BJ (cell line): ENCODE measurements around the gene TMEM53. TPM values are rescaled to one million over a fixed set of nuclear protein-coding genes. Genes with fewer than 3 reads are reported as not detected.

Source experiments
- CTCF ChIA-PET: fragments of 350-600 bp; formaldehyde crosslinking; extraction: SDS; loops from one replicate; lab custom pipeline; 2021; ENCODE audit warnings: antibody characterized with exemption, inconsistent platforms; lab: Yijun Ruan, JAX
- POLR2A ChIA-PET: fragments of 300-600 bp; sonication (Branson Sonifier 250); formaldehyde crosslinking; extraction: SDS; loops from one replicate; lab custom pipeline; 2021; ENCODE audit warnings: antibody characterized with exemption; lab: Charles Lee
- DNase-seq: peaks from one replicate; pipeline ENCODE4 v3.0.0-alpha.2; 2011; ENCODE audit warnings: low read depth
- H3K27me3 ChIP-seq: 2 replicates; pipeline ENCODE4 v1.6.0; 2011; ENCODE audit warnings: low read length; ENCODE audit not compliant: control insufficient read depth, insufficient read depth
- H3K36me3 ChIP-seq: 2 replicates; pipeline ENCODE4 v1.5.1; 2011; ENCODE audit warnings: low read length; ENCODE audit not compliant: control insufficient read depth, insufficient read depth
- H3K4me3 ChIP-seq: 2 replicates; pipeline ENCODE4 v1.5.1; 2011; ENCODE audit warnings: low read depth, mild to moderate bottlenecking, control low read depth, low read length
- CTCF ChIP-seq: IDR thresholded peaks from 2 replicates; pipeline ENCODE4 v1.5.1; 2011; ENCODE audit warnings: low read depth, mild to moderate bottlenecking, control low read depth, inconsistent platforms, low read length, moderate library complexity; ENCODE audit not compliant: insufficient read depth
- polyA plus RNA-seq: library from polyadenylated mRNA; depleted of rRNA; stranded (reverse); fragments of >200 nt; gene quantifications from 2 replicates; pipeline ENCODE4 v1.2.3, GENCODE V29; 2011

TMEM53 gene
- polyA plus RNA-seq, 1 experiment, result 12.1 TPM

- POLR2A ChIA-PET, result no interaction called here
- DNase-seq, result no peak
- no peak for TF ChIP-seq CTCF
- Histone ChIP-seq H3K27me3 (no peaks in the 10 kb centered on the region), H3K36me3 (no peaks in the 10 kb centered on the region; the same call in 1 of the 2 replicates), H3K4me3 (no peak overlapping the region)
- CTCF ChIA-PET, result interaction anchor here (0.8 to 2.7 kb wide), 5 partner anchors 12 to 281 kb away, joined by 3 to 21 read pairs (median 4); partner anchors contain the start of gene TMEM53
Measured at GRCh38 chr1:44659566-44659965, 14.7 kb downstream of the TMEM53 start.

GRCh38 chr1:44655609-44656008 is 18.7 kb downstream of the TMEM53 start:
- POLR2A ChIA-PET, result no interaction called here

GRCh38 chr1:44654621-44655187 is 19.6 kb downstream of the TMEM53 start:
- DNase-seq, result no peak
- Histone ChIP-seq H3K27me3 (no peaks in the 10 kb centered on the region), H3K36me3 (peaks cover 6% of the 10 kb centered on the region), H3K4me3 (no peak overlapping the region)
- ChIA-PET CTCF (interaction anchor here (0.9 to 3.8 kb wide), 8 partner anchors 10 to 55 kb away, joined by 3 to 38 read pairs (median 8); partner anchors contain the start of genes ARMH1 and TMEM53), POLR2A (no interaction called here)
- no peak for TF ChIP-seq CTCF

More at GRCh38 chr1:44655609-44656008, 18.7 kb downstream of the TMEM53 start:
- CTCF ChIA-PET, result interaction anchor here (0.6 to 3.8 kb wide), 12 partner anchors 8 to 284 kb away, joined by 3 to 38 read pairs (median 4); partner anchors contain the start of genes ARMH1 and TMEM53
- H3K27me3 ChIP-seq, result no peaks in the 10 kb centered on the region
- peak; percentile 90 for TF ChIP-seq CTCF
- H3K36me3 ChIP-seq, result peaks cover under 1% of the 10 kb centered on the region
- DNase-seq, result no peak
- no peak overlapping the region for H3K4me3 ChIP-seq

GRCh38 chr1:44653107-44653964 is 20.9 kb downstream of the TMEM53 start:
- Histone ChIP-seq H3K4me3 (no peak overlapping the region), H3K27me3 (no peaks in the 10 kb centered on the region), H3K36me3 (peaks cover 8% of the 10 kb centered on the region)
- CTCF ChIA-PET, result interaction anchor here (1.0 to 9.0 kb wide), 27 partner anchors 10 to 648 kb away, joined by 3 to 424 read pairs (median 6); partner anchors contain the start of genes ARMH1 and TMEM53
- POLR2A ChIA-PET, result no interaction called here
- TF ChIP-seq CTCF, result no peak
- DNase-seq, result no peak
